ENCODE data around the gene TRAFD1.

TRAFD1 gene

GRCh38 chr12:112191840-112192321 lies 66.5 kb downstream of the TRAFD1 start:
- no peak for TF ChIP-seq CTCF (IDR thresholded peaks at IDR 0.05; ENCODE audit: extremely low read depth, missing control alignments)
- DNase-seq (ENCODE audit: low spot score): no peak

- TF ChIP-seq CTCF (IDR thresholded peaks at IDR 0.05; ENCODE audit: extremely low read depth, missing control alignments): no peak
- no peak for DNase-seq (ENCODE audit: low spot score)
These were observed 67.1 kb downstream of the TRAFD1 start for GRCh38 chr12:112192475-112192874.

- no peak for TF ChIP-seq CTCF (IDR thresholded peaks at IDR 0.05; ENCODE audit: extremely low read depth, missing control alignments)
These were observed 69.4 kb downstream of the TRAFD1 start for GRCh38 chr12:112194601-112195247.

GRCh38 chr12:112196196-112196875 lies 71.0 kb downstream of the TRAFD1 start:
- no peak for TF ChIP-seq CTCF (IDR thresholded peaks at IDR 0.05; ENCODE audit: extremely low read depth, missing control alignments)
- no peak for DNase-seq (ENCODE audit: low spot score)

More at GRCh38 chr12:112194601-112195247, 69.4 kb downstream of the TRAFD1 start:
- DNase-seq (ENCODE audit: low spot score): no peak

GRCh38 chr12:112198120-112198733 lies 72.9 kb downstream of the TRAFD1 start:
- peak; percentile 75 for DNase-seq (ENCODE audit: low spot score)
- TF ChIP-seq CTCF (IDR thresholded peaks at IDR 0.05; ENCODE audit: extremely low read depth, missing control alignments): peak; percentile 48

GRCh38 chr12:112199136-112199535 lies 73.8 kb downstream of the TRAFD1 start:
- no peak for TF ChIP-seq CTCF (IDR thresholded peaks at IDR 0.05; ENCODE audit: extremely low read depth, missing control alignments)
- no peak for DNase-seq (ENCODE audit: low spot score)

Data from GM20000 (cell line).